Colonic mucosa (tissue), 4 donors: ENCODE measurements around the gene ZFAND3. TPM values are rescaled to one million over a fixed set of nuclear protein-coding genes. Genes with fewer than 3 reads are reported as not detected.

Source experiments
- DNase-seq: peaks from one replicate; pipeline ENCODE4 v3.0.0-alpha.2; 2020
- H3K27ac ChIP-seq: fragments of 200-600 bp; one replicate; pipeline ENCODE4 v1.8.0; 2021
- H3K27me3 ChIP-seq: fragments of 200-600 bp; one replicate; pipeline ENCODE4 v1.8.0; 2021
- H3K36me3 ChIP-seq: fragments of 200-600 bp; one replicate; pipeline ENCODE4 v1.8.0; 2021
- H3K4me1 ChIP-seq: fragments of 200-600 bp; one replicate; pipeline ENCODE4 v1.8.0; 2021; ENCODE audit warnings: mild to moderate bottlenecking
- H3K4me3 ChIP-seq: fragments of 200-600 bp; one replicate; pipeline ENCODE4 v1.8.0; 2021
- H3K9ac ChIP-seq, 2 donors: one replicate each; pipeline ENCODE4 v1.7.0; 2013; ENCODE audit warnings: control low read depth in 2 of 2, low read depth in 2 of 2, low read length in 2 of 2
- H3K9me3 ChIP-seq: fragments of 200-600 bp; one replicate; pipeline ENCODE4 v1.8.0; 2021
- intact Hi-C: fragments of 100-400 bp; cut with DNase I; formaldehyde crosslinking; loops from one replicate; pipeline ENCODE4 v1.14.1; 2022
- total RNA-seq, 2 donors: library from RNA; stranded (reverse); fragmentation: NEBNext Ultra II Directional in 1 of 2; extraction: Animal tissue kit (Norgen Biotek cat#: 25700) in 1 of 2; gene quantifications; one replicate each; pipeline ENCODE4 v1.2.1, GENCODE V29; 2021
- TF ChIP-seq, protein P1 (sequence below): fragments of 200-600 bp; IDR thresholded peaks from one replicate; pipeline ENCODE4 v1.8.0; 2022; ENCODE audit warnings: antibody characterized with exemption, mild to moderate bottlenecking
- donor health status: healthy.
- donor health status: DM: no; HTN: no; CAD: no.
- donor health status: DM: no; HTN: no; CAD: no.

ZFAND3 gene
- total RNA-seq, 2 donors from 2014 or later, result 42.0 to 96.8 TPM

DNA sequence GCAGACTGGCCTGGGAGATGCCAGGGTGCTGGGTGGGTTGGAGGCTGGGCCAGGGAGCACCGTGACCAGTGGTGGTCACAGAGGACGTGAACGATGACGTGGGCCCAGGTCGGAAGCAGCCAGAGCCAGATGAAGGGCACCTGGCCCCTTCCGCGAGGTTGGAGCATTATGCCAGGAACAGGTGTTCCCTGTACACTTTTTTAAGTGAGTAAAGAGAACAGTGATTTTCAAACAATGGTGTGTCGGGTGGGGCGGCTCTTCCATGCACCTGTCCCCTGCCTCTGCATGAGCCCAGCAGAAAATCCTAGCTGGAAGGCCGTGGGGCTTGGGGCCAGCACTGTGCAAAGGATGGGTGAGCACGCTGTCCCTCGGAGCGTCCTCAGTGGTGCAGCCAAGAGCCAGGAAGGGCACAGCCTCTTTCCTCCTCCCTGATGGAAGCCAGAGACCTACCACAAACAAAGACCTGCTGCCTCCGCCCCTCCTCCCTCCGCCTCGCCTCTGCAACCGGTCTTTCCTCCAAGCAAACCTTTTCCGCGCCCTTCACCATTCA lies 350.5 kb downstream of the ZFAND3 start:
- TF ChIP-seq, protein P1, sequence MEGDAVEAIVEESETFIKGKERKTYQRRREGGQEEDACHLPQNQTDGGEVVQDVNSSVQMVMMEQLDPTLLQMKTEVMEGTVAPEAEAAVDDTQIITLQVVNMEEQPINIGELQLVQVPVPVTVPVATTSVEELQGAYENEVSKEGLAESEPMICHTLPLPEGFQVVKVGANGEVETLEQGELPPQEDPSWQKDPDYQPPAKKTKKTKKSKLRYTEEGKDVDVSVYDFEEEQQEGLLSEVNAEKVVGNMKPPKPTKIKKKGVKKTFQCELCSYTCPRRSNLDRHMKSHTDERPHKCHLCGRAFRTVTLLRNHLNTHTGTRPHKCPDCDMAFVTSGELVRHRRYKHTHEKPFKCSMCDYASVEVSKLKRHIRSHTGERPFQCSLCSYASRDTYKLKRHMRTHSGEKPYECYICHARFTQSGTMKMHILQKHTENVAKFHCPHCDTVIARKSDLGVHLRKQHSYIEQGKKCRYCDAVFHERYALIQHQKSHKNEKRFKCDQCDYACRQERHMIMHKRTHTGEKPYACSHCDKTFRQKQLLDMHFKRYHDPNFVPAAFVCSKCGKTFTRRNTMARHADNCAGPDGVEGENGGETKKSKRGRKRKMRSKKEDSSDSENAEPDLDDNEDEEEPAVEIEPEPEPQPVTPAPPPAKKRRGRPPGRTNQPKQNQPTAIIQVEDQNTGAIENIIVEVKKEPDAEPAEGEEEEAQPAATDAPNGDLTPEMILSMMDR, result no peak
- intact Hi-C loops, result no loop called here
- Histone ChIP-seq H3K4me3 (no peak overlapping the region), H3K27me3 (no peaks in the 10 kb centered on the region), H3K4me1 (peaks cover 9% of the 10 kb centered on the region), H3K9ac (no peak overlapping the region), H3K36me3 (no peaks in the 10 kb centered on the region), H3K27ac (no peak overlapping the region), H3K9me3 (no peaks in the 10 kb centered on the region)
- peak; percentile 72 for DNase-seq

DNA sequence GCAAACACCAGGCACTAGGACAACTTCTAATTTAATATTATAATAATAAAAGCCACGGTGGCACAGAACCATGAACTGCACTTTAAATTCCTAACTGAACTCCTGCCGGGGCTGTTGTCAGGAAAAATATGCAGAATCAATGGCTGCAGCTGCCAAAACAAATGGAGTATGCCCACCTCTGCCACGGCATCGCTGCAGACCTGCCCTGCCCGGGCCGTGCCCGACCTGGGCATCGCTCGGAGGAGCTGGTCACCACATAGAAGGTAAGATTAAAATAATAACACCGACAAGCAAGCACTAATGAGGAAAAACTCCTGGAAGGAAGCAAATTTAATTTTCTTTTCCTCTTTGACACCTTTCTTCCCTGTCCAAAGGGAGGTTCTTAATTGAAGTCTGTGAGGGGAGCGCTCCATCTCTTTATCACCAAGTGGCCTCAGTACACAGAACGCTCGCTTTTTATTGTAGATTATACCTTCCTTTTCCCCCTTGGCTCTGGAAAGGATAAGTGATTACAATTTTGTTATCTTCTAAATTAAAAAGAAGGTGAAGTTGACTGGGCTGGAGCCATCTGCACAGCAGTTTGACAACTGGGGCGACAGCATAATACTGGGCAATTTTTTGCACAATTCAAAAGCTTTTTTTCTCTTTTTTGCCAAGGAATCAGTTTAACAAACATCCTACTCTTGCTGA lies 351.3 kb downstream of the ZFAND3 start:
- Histone ChIP-seq H3K4me3 (no peak overlapping the region), H3K27ac (no peak overlapping the region), H3K36me3 (no peaks in the 10 kb centered on the region), H3K9ac (no peak overlapping the region), H3K27me3 (no peaks in the 10 kb centered on the region), H3K9me3 (no peaks in the 10 kb centered on the region), H3K4me1 (peaks cover 9% of the 10 kb centered on the region)
- TF ChIP-seq, protein P1, result no peak
- intact Hi-C loops, result no loop called here
- DNase-seq, result no peak

DNA sequence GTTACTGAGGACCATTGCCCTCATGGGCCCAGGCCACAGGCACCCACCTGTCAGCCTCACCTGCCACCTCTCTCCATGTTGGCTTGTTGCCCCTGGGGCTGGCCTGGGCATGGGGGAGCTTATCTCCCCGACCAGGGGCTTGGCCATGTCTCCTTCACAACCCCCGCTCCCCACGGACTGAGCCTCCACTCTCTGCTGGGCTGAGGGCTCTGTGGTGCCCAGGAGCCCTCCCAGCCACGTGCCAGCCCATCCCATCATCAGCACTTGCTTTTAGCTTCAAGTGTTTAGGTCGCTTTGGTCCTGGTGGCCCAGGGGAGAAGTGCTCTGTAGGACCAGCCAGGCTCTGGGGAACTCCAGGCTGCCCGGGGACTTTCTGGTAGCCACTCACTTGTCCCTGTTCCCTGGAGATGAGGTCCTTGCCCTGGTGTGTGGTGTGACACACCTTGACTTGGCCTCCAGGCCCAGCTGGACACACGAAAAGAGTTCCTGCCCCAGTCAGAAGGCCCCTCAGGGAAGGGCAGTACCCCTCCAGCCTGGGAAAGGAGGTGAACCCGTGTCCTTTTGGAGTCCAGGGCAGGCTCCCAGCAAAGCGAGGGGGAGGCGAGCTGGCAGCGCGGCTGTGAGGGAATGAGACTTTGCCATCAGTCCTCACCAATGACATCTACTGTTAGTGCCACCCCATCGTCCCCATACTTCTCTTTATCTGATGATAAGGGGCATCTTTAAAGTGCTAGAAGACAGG lies 352.6 kb downstream of the ZFAND3 start:
- TF ChIP-seq, protein P1, result no peak
- intact Hi-C loops, result no loop called here
- Histone ChIP-seq H3K9ac (no peak overlapping the region), H3K36me3 (no peaks in the 10 kb centered on the region), H3K4me3 (no peak overlapping the region), H3K9me3 (no peaks in the 10 kb centered on the region), H3K27me3 (no peaks in the 10 kb centered on the region), H3K27ac (no peak overlapping the region), H3K4me1 (peaks cover 12% of the 10 kb centered on the region)
- no peak for DNase-seq

DNA sequence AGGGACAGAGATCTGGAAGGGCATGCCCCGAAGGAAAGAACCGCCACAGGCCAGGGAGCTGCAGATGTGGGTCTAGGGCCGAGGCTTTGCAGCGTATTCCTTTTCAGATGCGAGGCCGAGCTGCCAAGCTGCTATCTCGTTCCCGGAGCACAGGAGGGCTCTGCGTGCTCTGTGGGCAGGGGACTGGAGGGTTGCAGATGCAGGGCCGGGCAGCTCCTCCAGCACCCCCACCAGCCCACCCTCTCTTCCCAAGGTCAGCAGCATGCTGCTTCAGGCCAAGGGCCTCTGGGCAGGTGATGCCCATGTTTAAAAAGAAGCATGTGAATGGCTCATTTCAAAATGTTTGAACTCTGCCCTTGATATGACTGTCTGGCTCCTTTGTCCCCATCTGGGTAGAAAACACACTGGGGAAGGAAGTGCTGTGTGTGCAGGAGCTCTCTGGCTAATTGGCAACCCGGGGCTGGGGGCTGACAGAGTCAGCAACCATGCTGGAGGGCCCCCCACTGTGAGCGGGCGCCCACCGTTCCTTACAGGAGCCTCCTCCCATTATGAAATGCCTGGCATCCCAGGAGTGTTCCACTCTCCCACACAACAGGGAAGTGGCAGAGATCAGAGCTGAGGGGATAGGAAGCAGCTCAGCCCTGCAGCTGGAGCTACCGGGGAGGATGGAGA lies 353.3 kb downstream of the ZFAND3 start:
- Histone ChIP-seq H3K9me3 (no peaks in the 10 kb centered on the region), H3K27me3 (no peaks in the 10 kb centered on the region), H3K4me3 (no peak overlapping the region), H3K4me1 (peaks cover 12% of the 10 kb centered on the region), H3K36me3 (no peaks in the 10 kb centered on the region), H3K9ac (no peak overlapping the region), H3K27ac (no peak overlapping the region)
- intact Hi-C loops, result no loop called here
- no peak for DNase-seq
- TF ChIP-seq, protein P1, result no peak

DNA sequence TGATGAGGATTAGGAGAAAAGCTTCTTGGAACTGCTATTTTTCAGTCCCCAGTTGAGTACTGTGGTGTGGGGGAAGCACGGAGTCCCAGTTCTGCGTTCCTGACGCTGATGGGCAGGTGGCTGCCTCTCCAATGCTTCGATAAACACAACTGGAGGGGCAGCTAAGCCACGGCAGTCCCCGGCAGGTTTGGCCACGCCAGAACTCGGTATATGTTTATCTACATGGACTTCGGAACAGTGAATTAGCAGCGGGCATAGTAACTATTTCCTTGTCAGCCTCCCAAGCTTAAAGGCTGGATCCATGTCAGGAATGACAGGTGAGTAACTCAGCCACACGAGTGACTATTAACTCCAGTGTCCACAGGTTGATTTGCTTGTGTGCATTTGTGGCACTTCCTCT lies 354.4 kb downstream of the ZFAND3 start:
- Histone ChIP-seq H3K27ac (peak overlapping the region; percentile 31), H3K4me1 (peaks cover 12% of the 10 kb centered on the region)

More for the DNA sequence above, 354.4 kb downstream of the ZFAND3 start:
- intact Hi-C loops, result no loop called here
- H3K36me3 ChIP-seq, result no peaks in the 10 kb centered on the region
- DNase-seq, result peak; percentile 51
- H3K9ac ChIP-seq, result no peak overlapping the region
- no peaks in the 10 kb centered on the region for H3K27me3 ChIP-seq
- no peaks in the 10 kb centered on the region for H3K9me3 ChIP-seq
- H3K4me3 ChIP-seq, result no peak overlapping the region
- TF ChIP-seq, protein P1, result no peak
